GM12865 (cell line): Measurements from ENCODE around the gene CPD.

Source experiments
- DNase-seq: peaks from one replicate; pipeline ENCODE4 v3.0.0; 2010; ENCODE audit warnings: low read depth
- H3K4me3 ChIP-seq: 2 replicates; pipeline ENCODE4 v1.5.1; 2011; ENCODE audit warnings: mild to moderate bottlenecking, low read depth, low read length, control low read depth
- TF ChIP-seq, protein P1 (sequence below): IDR thresholded peaks from 2 replicates; pipeline ENCODE4 v1.5.1; 2011; ENCODE audit warnings: low read length, control low read depth, low read depth, inconsistent platforms; ENCODE audit not compliant: insufficient read depth; ENCODE audit errors: missing control alignments

CPD gene

DNA sequence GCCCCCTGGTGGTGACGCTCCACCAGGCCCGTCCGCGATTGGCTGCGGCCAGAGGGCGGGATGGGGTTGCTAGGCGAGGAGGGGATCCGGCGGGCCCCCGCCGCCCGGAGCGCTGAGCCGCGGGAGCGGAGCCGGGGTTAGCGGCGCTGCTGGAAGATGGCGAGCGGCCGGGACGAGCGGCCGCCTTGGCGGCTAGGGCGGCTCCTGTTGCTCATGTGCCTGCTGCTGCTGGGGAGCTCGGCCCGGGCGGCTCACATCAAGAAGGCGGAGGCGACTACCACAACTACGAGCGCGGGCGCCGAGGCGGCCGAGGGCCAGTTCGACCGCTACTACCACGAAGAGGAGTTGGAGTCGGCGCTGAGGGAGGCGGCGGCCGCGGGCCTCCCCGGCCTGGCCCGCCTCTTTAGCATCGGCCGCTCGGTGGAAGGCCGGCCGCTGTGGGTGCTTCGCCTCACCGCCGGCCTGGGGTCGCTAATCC is at the start of gene CPD:
Gene CPD, plus strand, starts transcription at position 103 of the 478 bp plus-strand sequence. Its CDS starts 54 bp downstream, at position 157.
- TF ChIP-seq, protein P1, sequence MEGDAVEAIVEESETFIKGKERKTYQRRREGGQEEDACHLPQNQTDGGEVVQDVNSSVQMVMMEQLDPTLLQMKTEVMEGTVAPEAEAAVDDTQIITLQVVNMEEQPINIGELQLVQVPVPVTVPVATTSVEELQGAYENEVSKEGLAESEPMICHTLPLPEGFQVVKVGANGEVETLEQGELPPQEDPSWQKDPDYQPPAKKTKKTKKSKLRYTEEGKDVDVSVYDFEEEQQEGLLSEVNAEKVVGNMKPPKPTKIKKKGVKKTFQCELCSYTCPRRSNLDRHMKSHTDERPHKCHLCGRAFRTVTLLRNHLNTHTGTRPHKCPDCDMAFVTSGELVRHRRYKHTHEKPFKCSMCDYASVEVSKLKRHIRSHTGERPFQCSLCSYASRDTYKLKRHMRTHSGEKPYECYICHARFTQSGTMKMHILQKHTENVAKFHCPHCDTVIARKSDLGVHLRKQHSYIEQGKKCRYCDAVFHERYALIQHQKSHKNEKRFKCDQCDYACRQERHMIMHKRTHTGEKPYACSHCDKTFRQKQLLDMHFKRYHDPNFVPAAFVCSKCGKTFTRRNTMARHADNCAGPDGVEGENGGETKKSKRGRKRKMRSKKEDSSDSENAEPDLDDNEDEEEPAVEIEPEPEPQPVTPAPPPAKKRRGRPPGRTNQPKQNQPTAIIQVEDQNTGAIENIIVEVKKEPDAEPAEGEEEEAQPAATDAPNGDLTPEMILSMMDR: no peak
- H3K4me3 ChIP-seq: peak within 1 kb of the TSS; percentile 83
- peak; percentile 96 for DNase-seq

DNA sequence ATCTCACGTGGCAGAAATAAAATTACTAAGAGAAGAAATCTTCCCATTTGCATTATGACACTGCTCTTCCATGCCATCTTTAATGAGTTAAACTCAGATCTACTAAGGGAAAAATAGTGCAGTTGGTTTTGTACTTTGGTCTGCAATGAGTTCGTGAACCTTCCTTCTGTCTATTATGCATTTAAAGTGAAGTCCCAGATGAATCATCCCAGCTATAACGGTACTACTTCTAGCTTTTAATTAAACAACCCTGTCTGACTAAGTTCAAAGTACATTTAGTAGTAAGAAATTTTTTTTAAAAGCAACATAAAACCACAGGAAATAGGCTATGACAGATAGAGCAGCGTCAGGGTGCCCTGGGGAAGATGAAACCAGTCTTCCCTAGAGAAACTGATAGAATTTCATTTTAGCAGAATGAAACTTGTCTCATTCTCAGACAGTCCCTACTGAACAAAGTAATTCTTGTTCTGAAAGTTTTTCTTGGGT is 46.6 kb upstream of the CPD start:
- TF ChIP-seq, protein P1: no peak
- peak; percentile 82 for DNase-seq

DNA sequence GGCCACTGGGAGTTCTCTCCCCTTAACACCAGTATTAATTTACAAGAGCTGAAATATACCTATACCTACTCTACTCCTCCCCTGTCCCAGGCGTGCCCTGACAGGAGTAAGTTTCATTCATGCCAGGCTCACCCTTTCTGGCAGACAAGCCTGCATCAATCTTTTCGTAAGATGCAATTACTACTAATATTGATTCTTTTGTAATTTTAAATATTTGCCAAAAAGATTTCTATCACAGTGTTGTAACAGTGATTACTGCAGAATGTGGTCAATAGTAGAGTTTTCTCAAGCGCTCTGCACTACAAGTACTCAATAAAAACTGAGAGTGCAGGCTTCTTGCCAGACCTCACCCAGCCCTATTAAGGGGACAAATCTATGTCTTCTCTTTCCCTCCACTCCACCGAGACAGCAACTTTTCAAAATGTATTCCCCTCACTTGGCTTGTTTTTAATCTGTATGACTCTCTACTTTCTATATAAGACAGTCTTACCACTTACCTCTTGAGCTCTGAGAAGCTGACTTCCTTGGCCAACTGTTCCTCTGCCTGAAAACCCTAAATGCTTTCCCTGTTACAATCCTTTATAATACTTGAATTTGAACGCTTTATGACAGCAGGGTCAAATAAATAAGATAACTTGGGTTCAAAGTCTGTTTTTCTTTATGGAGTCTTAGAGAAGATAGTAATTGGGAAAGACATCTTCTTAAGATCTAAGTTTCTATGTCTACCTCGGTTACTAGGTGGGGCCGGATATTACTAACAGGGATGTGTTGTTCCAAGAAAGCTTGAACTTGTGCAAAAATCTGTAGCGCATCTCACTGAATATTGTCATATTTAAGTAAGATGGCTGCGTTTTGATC is 45.0 kb upstream of the CPD start, which contains the start of gene TMIGD1:
Gene TMIGD1, minus strand, starts transcription at position 555 of the 858 bp plus-strand sequence. CDS start 1,924 bp downstream, outside the sequence.
- no peak within 1 kb of the TSS for H3K4me3 ChIP-seq
- TF ChIP-seq, protein P1: no peak
- DNase-seq: no peak

More for the DNA sequence above, 46.6 kb upstream of the CPD start:
- H3K4me3 ChIP-seq: no peak overlapping the region

DNA sequence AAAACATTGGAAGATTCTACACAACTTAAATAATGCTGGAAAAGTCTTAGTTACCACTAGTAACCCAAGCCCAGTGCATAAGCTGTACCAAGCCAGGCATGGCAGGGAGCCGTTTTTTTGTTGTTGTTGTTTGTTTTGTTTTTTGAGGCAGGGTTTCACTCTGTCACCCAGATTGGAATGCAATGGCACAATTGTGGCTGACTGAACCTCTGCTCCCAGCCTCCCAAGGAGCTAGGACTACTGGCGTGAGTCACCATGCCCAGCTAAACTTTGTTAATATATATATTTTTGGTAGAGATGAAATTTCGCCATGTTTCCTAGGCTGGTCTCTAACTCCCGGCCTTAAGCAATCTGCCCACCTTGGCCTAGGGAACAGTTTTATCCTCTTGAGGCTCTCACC is 44.3 kb upstream of the CPD start:
- no peak overlapping the region for H3K4me3 ChIP-seq
- DNase-seq: no peak
- TF ChIP-seq, protein P1: no peak

DNA sequence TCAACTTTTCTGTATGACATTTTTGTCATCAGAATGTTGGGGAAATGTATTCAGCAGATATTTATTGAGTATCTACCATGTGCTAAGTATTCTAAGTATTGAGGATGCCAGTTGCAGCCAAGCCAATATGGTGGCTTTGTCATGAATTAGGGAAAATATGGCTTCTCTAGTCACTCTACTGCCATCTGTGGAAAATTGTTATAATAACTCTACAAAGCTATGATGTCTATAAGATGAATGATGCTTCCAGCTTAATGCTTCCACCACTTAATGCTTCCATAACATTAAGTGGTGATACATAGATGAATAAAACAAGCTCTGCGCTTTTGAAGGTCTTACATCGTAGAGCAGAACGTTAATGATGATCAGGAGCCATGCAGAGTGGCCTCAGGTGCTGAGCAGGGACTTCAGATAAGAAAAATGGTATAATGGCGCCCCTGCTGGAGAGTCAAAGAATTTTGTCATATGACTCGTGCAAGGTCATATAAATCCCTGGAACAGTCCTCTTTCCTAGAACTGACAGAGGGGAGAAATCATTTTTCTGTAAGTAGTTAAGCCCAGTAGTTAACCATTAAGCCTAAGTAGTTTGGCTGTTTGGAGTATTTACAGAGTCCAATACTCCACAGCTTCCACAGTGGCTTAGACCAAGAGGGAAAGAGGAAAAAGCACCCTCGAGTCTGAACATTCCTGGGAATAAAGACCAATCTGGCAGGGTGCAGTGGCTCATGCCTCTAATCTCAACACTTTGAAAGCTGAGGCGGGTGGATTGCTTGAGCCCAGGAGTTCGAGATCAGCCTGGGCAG is 42.2 kb upstream of the CPD start:
- H3K4me3 ChIP-seq: no peak overlapping the region
- TF ChIP-seq, protein P1: peak; percentile 60

DNA sequence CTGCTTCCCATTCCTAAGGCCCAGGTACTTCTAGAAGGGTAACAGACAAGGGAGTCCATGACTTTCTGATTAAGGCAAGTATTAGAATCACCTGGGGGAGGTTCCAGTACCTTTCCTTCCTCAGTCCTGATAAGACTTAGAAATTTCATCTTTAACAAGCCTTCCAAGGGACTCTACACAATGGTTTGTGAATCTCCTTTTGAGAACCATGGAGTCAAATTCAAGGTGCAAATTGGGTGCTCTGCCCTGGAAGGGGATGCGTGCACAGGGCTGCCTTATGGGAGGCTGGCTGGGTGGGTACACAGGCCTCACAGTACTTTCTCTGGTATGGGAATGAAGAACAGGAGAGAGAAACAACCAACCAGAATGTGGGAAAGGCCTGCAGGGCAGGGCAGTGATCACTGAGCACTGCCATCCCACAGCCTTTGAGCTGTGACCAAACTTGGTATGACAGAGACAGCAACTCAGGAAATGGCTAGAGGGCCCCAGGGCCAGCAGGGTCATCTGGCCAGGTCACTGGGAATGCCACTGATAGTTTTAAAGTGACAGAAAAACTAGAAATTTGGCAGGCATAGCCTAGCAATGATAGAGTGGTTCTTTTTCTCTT is 41.2 kb upstream of the CPD start:
- no peak for DNase-seq
- TF ChIP-seq, protein P1: no peak
- no peak overlapping the region for H3K4me3 ChIP-seq

More for the DNA sequence above, 42.2 kb upstream of the CPD start:
- DNase-seq: peak; percentile 78
